ENCODE measurements around the gene ST3GAL5.

Gene ST3GAL5

GRCh38 chr2:85854166-85854509 is 34.7 kb downstream of the ST3GAL5 start:
- Histone ChIP-seq H3K27ac (replicated peaks) (peak overlapping the region; percentile 42), H3K4me3 (replicated peaks; ENCODE audit: insufficient read depth, low read length) (no peak overlapping the region), H3K27me3 (ENCODE audit: insufficient read depth, poor library complexity, severe bottlenecking) (no peaks in the 10 kb centered on the region)
- no peak for TF ChIP-seq SPI1 (IDR thresholded peaks at IDR 0.05; ENCODE audit: borderline replicate concordance, low read depth)
- TF ChIP-seq REST (IDR thresholded peaks at IDR 0.05; ENCODE audit: insufficient replicate concordance, low read depth), result no peak
- TF ChIP-seq POLR2AphosphoS5 (IDR thresholded peaks at IDR 0.05; ENCODE audit: low read depth), result no peak
- TF ChIP-seq CTCF (IDR thresholded peaks at IDR 0.05; ENCODE audit: insufficient read depth, low read length), result no peak
- no peak for DNase-seq (ENCODE audit: low read depth in 1 of 2, low spot score in 1 of 2)

- Histone ChIP-seq H3K4me3 (replicated peaks; ENCODE audit: insufficient read depth, low read length) (no peak overlapping the region), H3K27me3 (ENCODE audit: insufficient read depth, poor library complexity, severe bottlenecking) (no peaks in the 10 kb centered on the region), H3K27ac (replicated peaks) (peak overlapping the region; percentile 42)
- TF ChIP-seq REST (IDR thresholded peaks at IDR 0.05; ENCODE audit: insufficient replicate concordance, low read depth) (no peak), SPI1 (IDR thresholded peaks at IDR 0.05; ENCODE audit: borderline replicate concordance, low read depth) (no peak), CTCF (IDR thresholded peaks at IDR 0.05; ENCODE audit: insufficient read depth, low read length) (no peak), GABPA (IDR thresholded peaks at IDR 0.05; ENCODE audit: low read depth) (no peak), POLR2AphosphoS5 (IDR thresholded peaks at IDR 0.05; ENCODE audit: low read depth) (no peak)
- DNase-seq (ENCODE audit: low read depth in 1 of 2, low spot score in 1 of 2), result peak in 1 of 2 experiments; percentile 14
These were observed 35.2 kb downstream of the ST3GAL5 start for GRCh38 chr2:85853499-85854165.

- H3K4me3 ChIP-seq (replicated peaks; ENCODE audit: insufficient read depth, low read length), result no peak overlapping the region
- H3K27me3 ChIP-seq (ENCODE audit: insufficient read depth, poor library complexity, severe bottlenecking), result no peaks in the 10 kb centered on the region
- no peak for TF ChIP-seq POLR2AphosphoS5 (IDR thresholded peaks at IDR 0.05; ENCODE audit: low read depth)
- peak; percentile 55; the same call in 1 of the 2 replicates for TF ChIP-seq SPI1 (IDR thresholded peaks at IDR 0.05; ENCODE audit: borderline replicate concordance, low read depth)
- H3K27ac ChIP-seq (replicated peaks), result peak overlapping the region; percentile 42
- DNase-seq (ENCODE audit: low read depth in 1 of 2, low spot score in 1 of 2), result no peak
These were observed 35.8 kb downstream of the ST3GAL5 start for GRCh38 chr2:85852937-85853498.

- Histone ChIP-seq H3K27me3 (ENCODE audit: insufficient read depth, poor library complexity, severe bottlenecking) (no peaks in the 10 kb centered on the region), H3K27ac (replicated peaks) (no peak overlapping the region), H3K4me3 (replicated peaks; ENCODE audit: insufficient read depth, low read length) (no peak overlapping the region)
- no peak for TF ChIP-seq CTCF (IDR thresholded peaks at IDR 0.05; ENCODE audit: insufficient read depth, low read length)
- TF ChIP-seq GABPA (IDR thresholded peaks at IDR 0.05; ENCODE audit: low read depth), result no peak
- no peak for TF ChIP-seq POLR2AphosphoS5 (IDR thresholded peaks at IDR 0.05; ENCODE audit: low read depth)
- no peak for TF ChIP-seq REST (IDR thresholded peaks at IDR 0.05; ENCODE audit: insufficient replicate concordance, low read depth)
- no peak for TF ChIP-seq SPI1 (IDR thresholded peaks at IDR 0.05; ENCODE audit: borderline replicate concordance, low read depth)
- no peak for DNase-seq (ENCODE audit: low read depth in 1 of 2, low spot score in 1 of 2)
These were observed 36.5 kb downstream of the ST3GAL5 start for GRCh38 chr2:85852152-85852840.

All from HL-60 (cell line).